HepG2 (cell line): ENCODE measurements around the gene NUCB1. TPM values are rescaled to one million over a fixed set of nuclear protein-coding genes. Genes with fewer than 3 reads are reported as not detected.

Experiments used
- EP300 ChIP-seq, 3 experiments: sonication (generic) in 1 of 3; formaldehyde crosslinking in 1 of 3; IDR thresholded peaks; 2 replicates each; pipeline versions ENCODE4 v1.5.1 to v1.6.1; 2011 to 2020; ENCODE audit warnings: low read depth in 2 of 3, low read length in 2 of 3, borderline replicate concordance in 1 of 3, improper control_type of control experiment in 1 of 3, mild to moderate bottlenecking in 1 of 3, missing genetic modification reagents in 1 of 3, moderate library complexity in 1 of 3
- GFI1 ChIP-seq: sonication (generic); formaldehyde crosslinking; IDR thresholded peaks from 2 replicates; pipeline ENCODE4 v1.5.0; 2020; ENCODE audit warnings: missing genetic modification reagents, mild to moderate bottlenecking, borderline replicate concordance
- MXD1 ChIP-seq: sonication (generic); formaldehyde crosslinking; IDR thresholded peaks from 2 replicates; pipeline ENCODE4 v1.4.0; 2020; ENCODE audit warnings: mild to moderate bottlenecking, missing genetic modification reagents
- MXI1 ChIP-seq: IDR thresholded peaks from 3 replicates; pipeline ENCODE4 v1.6.1; 2012; ENCODE audit warnings: low read depth, low read length, inconsistent platforms, borderline replicate concordance
- NFATC3 ChIP-seq: sonication (generic); formaldehyde crosslinking; IDR thresholded peaks from 2 replicates; pipeline ENCODE4 v1.5.1; 2020; ENCODE audit warnings: mild to moderate bottlenecking, missing genetic modification reagents
- POLR2AphosphoS2 ChIP-seq: IDR thresholded peaks from 2 replicates; pipeline ENCODE4 v1.6.1; 2011; ENCODE audit warnings: low read depth, low read length, improper control_type of control experiment
- SKI ChIP-seq: fragments of 450-650 bp; IDR thresholded peaks from one replicate; pipeline ENCODE4 v1.6.1; 2018; ENCODE audit warnings: mild to moderate bottlenecking; ENCODE audit not compliant: partially characterized antibody
- THAP11 ChIP-seq: IDR thresholded peaks from 2 replicates; pipeline ENCODE4 v1.6.1; 2016; ENCODE audit warnings: missing biosample characterization, missing genetic modification reagents
- ZBTB7A ChIP-seq: sonication (generic); formaldehyde crosslinking; IDR thresholded peaks from 2 replicates; pipeline ENCODE4 v1.8.0; 2022; ENCODE audit warnings: mild to moderate bottlenecking, missing genetic modification reagents
- ZNF274 ChIP-seq: sonication (generic); formaldehyde crosslinking; IDR thresholded peaks from 2 replicates; pipeline ENCODE4 v1.5.1; 2020; ENCODE audit warnings: mild to moderate bottlenecking, missing genetic modification reagents
- ZNF292 ChIP-seq: sonication (generic); formaldehyde crosslinking; IDR thresholded peaks from 2 replicates; pipeline ENCODE4 v1.8.1; 2022; ENCODE audit warnings: mild to moderate bottlenecking, low read depth, missing genetic modification reagents, borderline replicate concordance
- ZNF329 ChIP-seq: sonication (generic); formaldehyde crosslinking; IDR thresholded peaks from 2 replicates; pipeline ENCODE4 v1.9.0; 2021; ENCODE audit warnings: low read depth, mild to moderate bottlenecking, missing genetic modification reagents
- ZNF598 ChIP-seq: sonication (generic); formaldehyde crosslinking; IDR thresholded peaks from 2 replicates; pipeline ENCODE4 v1.5.1; 2020; ENCODE audit warnings: mild to moderate bottlenecking, missing genetic modification reagents, borderline replicate concordance
- ZNF614 ChIP-seq: IDR thresholded peaks from 2 replicates; pipeline ENCODE4 v1.6.1; 2018; ENCODE audit warnings: missing biosample characterization, missing genetic modification reagents, inconsistent platforms, borderline replicate concordance
- ZNF772 ChIP-seq: sonication (generic); formaldehyde crosslinking; IDR thresholded peaks from 2 replicates; pipeline ENCODE4 v1.5.0; 2020; ENCODE audit warnings: mild to moderate bottlenecking, missing genetic modification reagents
- ZNF879 ChIP-seq: sonication (generic); formaldehyde crosslinking; IDR thresholded peaks from 2 replicates; pipeline ENCODE4 v1.8.1; 2023; ENCODE audit warnings: missing genetic modification reagents
- ZNF891 ChIP-seq: sonication (generic); formaldehyde crosslinking; IDR thresholded peaks from 2 replicates; pipeline ENCODE4 v1.5.0; 2020; ENCODE audit warnings: mild to moderate bottlenecking, missing genetic modification reagents
- ZSCAN25 ChIP-seq: sonication (generic); formaldehyde crosslinking; IDR thresholded peaks from 2 replicates; pipeline ENCODE4 v1.8.0; 2022; ENCODE audit warnings: mild to moderate bottlenecking, missing genetic modification reagents
- polyA plus RNA-seq, 8 experiments: library from polyadenylated mRNA; depleted of rRNA in 3 of 8; stranded (reverse) in 7 of 8; unstranded in 1 of 8; fragments of >200 nt; fragmentation: Illumina TruSeq in 4 of 8; extraction: Trizol in 4 of 8; gene quantifications; 2 replicates each; pipeline versions ENCODE4 v1.2.1 to v1.2.3, GENCODE V29; 2011 to 2016; ENCODE audit warnings: low read depth in 4 of 8, missing spikeins in 1 of 8, mixed read lengths in 1 of 8; ENCODE audit not compliant: insufficient read depth in 1 of 8
- total RNA-seq, 5 experiments: library from RNA; depleted of rRNA; stranded (reverse); fragments of >200 nt; fragmentation: Illumina TruSeq; extraction: Trizol; gene quantifications; 2 replicates each; pipeline ENCODE4 v1.2.3, GENCODE V29; 2016; ENCODE audit warnings: low read depth in 1 of 5
- TF ChIP-seq, protein P1 (sequence below): conservative IDR thresholded peaks from 2 replicates; pipeline ENCODE4 v1.6.1; 2018; ENCODE audit warnings: missing genetic modification reagents
- TF ChIP-seq, protein P2 (sequence below): sonication (generic); formaldehyde crosslinking; conservative IDR thresholded peaks from 2 replicates; pipeline ENCODE4 v1.8.0; 2022; ENCODE audit warnings: mild to moderate bottlenecking, moderate library complexity, missing genetic modification reagents
- TF ChIP-seq, protein P3 (sequence below): sonication (generic); formaldehyde crosslinking; IDR thresholded peaks from 2 replicates; pipeline ENCODE4 v1.4.0; 2020; ENCODE audit warnings: missing genetic modification reagents, borderline replicate concordance

Gene NUCB1
- total and polyA plus RNA-seq, 2 of the 13 experiments (the other 11 are each of a cell fraction or from before 2014, with no cell fraction given): 82.3 to 106 TPM

GRCh38 chr19:48963371-48964204, 63.5 kb downstream of the NUCB1 start (continued):
- TF ChIP-seq, protein P1, sequence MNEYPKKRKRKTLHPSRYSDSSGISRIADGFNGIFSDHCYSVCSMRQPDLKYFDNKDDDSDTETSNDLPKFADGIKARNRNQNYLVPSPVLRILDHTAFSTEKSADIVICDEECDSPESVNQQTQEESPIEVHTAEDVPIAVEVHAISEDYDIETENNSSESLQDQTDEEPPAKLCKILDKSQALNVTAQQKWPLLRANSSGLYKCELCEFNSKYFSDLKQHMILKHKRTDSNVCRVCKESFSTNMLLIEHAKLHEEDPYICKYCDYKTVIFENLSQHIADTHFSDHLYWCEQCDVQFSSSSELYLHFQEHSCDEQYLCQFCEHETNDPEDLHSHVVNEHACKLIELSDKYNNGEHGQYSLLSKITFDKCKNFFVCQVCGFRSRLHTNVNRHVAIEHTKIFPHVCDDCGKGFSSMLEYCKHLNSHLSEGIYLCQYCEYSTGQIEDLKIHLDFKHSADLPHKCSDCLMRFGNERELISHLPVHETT (CRISPR knock-in tag): peak; percentile 79
- TF ChIP-seq ZNF274 (CRISPR knock-in tag): no peak
- TF ChIP-seq ZNF891 (CRISPR knock-in tag): no peak
- TF ChIP-seq MXI1: peak; percentile 13; the same call in 1 of the 3 replicates
- TF ChIP-seq ZNF292 (CRISPR knock-in tag): no peak
- peak; percentile 86; the same call in 1 of the 2 replicates for TF ChIP-seq POLR2AphosphoS2
- TF ChIP-seq, protein P2, sequence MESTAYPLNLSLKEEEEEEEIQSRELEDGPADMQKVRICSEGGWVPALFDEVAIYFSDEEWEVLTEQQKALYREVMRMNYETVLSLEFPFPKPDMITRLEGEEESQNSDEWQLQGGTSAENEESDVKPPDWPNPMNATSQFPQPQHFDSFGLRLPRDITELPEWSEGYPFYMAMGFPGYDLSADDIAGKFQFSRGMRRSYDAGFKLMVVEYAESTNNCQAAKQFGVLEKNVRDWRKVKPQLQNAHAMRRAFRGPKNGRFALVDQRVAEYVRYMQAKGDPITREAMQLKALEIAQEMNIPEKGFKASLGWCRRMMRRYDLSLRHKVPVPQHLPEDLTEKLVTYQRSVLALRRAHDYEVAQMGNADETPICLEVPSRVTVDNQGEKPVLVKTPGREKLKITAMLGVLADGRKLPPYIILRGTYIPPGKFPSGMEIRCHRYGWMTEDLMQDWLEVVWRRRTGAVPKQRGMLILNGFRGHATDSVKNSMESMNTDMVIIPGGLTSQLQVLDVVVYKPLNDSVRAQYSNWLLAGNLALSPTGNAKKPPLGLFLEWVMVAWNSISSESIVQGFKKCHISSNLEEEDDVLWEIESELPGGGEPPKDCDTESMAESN (CRISPR knock-in tag): peak; percentile 67; the same call in 1 of the 2 replicates
- peak; percentile 95 for TF ChIP-seq ZBTB7A (CRISPR knock-in tag)
- peak; percentile 69 for TF ChIP-seq ZNF772
- no peak for TF ChIP-seq MXD1
- TF ChIP-seq SKI: peak; percentile 55
- TF ChIP-seq ZNF329 (CRISPR knock-in tag): no peak
- no peak for TF ChIP-seq NFATC3
- TF ChIP-seq ZNF598 (CRISPR knock-in tag): no peak
- TF ChIP-seq, protein P3, sequence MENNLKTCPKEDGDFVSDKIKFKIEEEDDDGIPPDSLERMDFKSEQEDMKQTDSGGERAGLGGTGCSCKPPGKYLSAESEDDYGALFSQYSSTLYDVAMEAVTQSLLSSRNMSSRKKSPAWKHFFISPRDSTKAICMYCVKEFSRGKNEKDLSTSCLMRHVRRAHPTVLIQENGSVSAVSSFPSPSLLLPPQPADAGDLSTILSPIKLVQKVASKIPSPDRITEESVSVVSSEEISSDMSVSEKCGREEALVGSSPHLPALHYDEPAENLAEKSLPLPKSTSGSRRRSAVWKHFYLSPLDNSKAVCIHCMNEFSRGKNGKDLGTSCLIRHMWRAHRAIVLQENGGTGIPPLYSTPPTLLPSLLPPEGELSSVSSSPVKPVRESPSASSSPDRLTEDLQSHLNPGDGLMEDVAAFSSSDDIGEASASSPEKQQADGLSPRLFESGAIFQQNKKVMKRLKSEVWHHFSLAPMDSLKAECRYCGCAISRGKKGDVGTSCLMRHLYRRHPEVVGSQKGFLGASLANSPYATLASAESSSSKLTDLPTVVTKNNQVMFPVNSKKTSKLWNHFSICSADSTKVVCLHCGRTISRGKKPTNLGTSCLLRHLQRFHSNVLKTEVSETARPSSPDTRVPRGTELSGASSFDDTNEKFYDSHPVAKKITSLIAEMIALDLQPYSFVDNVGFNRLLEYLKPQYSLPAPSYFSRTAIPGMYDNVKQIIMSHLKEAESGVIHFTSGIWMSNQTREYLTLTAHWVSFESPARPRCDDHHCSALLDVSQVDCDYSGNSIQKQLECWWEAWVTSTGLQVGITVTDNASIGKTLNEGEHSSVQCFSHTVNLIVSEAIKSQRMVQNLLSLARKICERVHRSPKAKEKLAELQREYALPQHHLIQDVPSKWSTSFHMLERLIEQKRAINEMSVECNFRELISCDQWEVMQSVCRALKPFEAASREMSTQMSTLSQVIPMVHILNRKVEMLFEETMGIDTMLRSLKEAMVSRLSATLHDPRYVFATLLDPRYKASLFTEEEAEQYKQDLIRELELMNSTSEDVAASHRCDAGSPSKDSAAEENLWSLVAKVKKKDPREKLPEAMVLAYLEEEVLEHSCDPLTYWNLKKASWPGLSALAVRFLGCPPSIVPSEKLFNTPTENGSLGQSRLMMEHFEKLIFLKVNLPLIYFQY (CRISPR knock-in tag): no peak
- 0 out of 2 replicates have a peak, but pooled peaks have one; percentile 48 for TF ChIP-seq THAP11 (CRISPR knock-in tag)
- peak; percentile 72 to 83 for TF ChIP-seq EP300 (IDR thresholded peaks at IDR 0.05; ENCODE audit: low read depth in 2 of 2, low read length in 2 of 2)
- TF ChIP-seq EP300 (CRISPR knock-in tag; IDR thresholded peaks at IDR 0.05; ENCODE audit: borderline replicate concordance): peak; percentile 88
- TF ChIP-seq GFI1 (CRISPR knock-in tag): no peak
- peak; percentile 13; the same call in 1 of the 2 replicates for TF ChIP-seq ZSCAN25 (CRISPR knock-in tag)
- no peak for TF ChIP-seq ZNF879 (CRISPR knock-in tag)
- TF ChIP-seq ZNF614: peak; percentile 55; the same call in 1 of the 2 replicates
